Muscle of arm (tissue), 12 donors: ENCODE measurements around the gene HCN4. TPM values are rescaled to one million over a fixed set of nuclear protein-coding genes. Genes with fewer than 3 reads are reported as not detected.

Source experiments
- DNase-seq: peaks from one replicate; pipeline ENCODE4 v3.0.0-alpha.2; 2013
- polyA plus RNA-seq, 12 donors: library from polyadenylated mRNA; unstranded; fragments of 120-200 nt; gene quantifications; one replicate each; pipeline ENCODE4 v1.2.1, GENCODE V29; 2013; ENCODE audit not compliant: insufficient read length in 12 of 12

The HCN4 gene
- polyA plus RNA-seq, 12 donors = 0.01 to 0.07 (median 0.03) TPM; not detected in 6

DNA sequence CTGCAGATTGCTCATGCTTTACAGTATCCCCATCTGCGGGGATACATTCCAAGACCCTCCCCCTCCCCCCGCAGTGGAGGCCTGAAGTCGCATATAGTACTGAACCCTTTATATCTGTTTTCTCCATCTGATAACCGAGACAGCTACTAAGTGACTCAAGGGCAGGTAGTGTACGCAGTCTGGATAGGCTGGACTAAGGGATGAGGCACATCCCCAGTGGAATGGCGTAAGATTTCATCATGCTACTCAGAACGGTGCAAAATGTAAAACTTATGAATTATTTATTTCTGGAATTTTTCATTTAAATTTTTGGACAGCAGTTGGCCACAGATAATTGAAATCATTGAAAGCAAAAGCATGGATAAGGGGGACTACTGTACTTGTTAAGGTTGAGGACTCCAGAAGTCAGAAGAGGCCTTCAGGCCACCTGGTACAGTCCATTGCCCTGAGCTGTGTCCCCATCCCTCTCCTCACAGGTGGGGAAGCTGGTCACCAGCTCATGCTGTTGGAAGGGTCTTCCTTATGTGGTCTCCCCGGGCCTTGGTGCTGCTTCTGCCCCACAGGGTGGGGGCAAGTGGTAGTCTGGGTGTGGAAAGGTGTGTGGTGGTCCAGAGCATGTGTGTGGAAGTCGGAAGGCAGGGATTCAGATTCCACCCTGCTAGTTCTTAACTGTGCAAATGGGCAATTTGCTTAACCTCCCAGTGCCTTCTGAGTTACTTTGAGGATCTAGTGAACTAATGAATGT, 72.0 kb downstream of the HCN4 start:
- DNase-seq = no peak

DNA sequence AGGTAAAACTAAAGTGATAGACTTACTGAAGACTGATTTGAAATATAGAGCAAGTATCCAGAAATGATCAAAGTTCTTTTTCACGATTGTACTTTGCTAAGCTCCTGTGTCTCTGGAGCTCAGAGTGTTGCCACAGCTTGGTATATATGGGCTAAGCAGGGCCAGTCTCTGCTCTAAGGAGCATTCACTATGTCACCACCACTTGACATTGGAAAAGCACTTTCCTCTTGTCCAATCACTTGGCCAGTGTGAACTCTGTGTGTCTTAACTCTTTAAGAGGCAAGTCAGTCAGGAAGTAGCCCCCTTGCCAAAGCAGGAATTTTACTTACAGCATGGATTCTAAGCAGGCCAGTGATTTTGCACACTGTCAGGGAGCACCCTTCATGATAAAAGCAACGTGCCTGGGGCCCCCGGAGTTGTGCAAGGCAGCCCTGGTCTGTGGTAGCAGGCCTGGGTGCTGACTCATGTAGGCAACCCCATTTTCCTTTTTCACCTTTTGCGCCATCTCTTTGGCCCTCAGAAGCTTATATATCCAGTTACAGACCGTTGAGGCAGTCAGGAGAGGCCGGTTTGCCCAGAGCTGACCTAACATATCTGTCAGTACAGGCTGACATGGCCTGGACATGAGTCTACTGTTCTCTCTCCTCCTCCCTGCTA, 73.0 kb downstream of the HCN4 start:
- no peak for DNase-seq

DNA sequence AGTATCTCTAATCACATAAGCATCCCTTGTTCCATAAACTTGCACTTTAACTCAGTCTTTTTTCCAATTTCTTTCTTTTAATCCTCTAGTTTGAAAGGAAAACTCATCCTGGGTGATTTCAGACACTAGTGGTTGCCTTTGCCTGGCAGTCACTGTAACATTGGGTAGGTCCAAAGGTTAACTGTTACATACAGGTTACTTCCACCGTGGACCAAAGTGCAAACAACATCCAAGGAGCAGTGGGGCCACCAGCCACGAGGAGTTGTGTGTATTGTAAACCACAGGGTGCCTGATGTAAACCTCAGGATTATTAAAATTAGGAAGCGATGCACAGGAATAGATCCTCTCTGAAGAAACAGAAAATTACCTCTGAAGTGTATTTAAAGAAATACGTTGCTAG, 75.0 kb downstream of the HCN4 start:
- DNase-seq = no peak

DNA sequence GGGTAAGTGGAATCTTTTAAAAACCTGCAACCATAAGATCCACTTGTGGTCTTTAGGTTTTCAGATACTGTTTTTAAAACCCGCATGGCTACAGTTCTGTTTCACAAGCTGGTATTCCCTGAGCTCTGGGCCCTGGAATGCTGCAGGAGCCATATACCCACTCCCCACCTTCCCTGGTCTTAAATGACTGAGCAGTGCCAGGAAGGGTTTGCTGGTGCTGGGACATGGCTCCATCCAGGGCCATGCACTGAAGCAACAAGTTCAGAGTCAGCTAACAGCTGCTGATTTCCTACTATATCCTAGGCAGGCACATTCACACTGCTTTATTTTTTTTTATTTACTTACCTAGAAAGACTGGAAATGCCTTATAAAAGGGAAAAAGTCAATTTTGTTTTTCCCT, 77.3 kb downstream of the HCN4 start:
- no peak for DNase-seq

- no peak for DNase-seq
Measured at GRCh38 chr15:73287019-73287418, 81.7 kb downstream of the HCN4 start.

DNA sequence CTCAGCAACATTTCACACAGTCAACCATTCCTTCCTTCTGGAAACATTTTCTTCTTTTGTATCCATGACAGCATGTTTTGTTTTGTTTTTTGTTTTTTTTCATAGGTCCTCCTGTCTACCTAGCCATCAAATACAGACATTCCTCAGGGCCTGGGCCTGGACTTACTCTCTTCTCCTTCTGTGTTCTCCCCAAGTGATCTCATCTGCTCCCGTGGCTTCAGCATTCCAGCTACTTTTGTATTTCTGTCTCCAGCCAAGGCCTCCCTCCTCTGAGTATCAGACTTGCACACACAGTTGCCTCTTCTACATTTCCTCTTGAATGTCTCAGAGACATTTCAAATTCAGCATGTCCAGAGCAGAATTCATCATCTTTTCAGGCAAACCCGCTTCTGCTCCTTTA, 82.4 kb downstream of the HCN4 start:
- peak; percentile 33 for DNase-seq

- DNase-seq = peak; percentile 49
Measured at GRCh38 chr15:73284090-73284716, 84.6 kb downstream of the HCN4 start.

DNA sequence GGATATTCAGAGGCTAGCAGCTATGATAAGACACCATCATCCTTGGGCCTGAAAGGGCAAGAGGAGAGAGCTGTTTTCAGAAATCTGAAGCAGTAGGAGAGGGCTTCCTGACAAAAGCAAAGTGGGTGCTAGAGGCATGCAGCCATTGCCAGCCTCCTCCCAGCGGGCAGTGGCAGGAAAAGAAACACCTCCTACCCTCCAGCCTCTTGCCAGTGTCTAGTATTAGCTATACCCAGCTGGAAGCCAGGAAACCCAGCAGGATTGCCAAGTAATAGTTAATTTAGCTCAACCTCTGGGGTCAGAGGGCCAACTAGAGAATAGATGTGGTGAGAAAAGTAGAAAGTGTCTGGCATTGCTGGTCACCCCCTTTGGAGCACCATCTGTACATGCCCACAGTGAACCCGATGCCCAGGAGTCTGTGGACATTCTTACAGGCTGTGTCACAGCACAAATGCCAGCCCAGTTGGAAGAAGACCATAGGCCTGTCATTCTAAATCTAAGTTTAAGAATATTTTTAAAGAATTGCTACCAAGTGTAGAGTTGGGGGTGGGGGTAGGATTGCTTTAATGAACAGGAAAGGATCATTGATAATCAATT, 85.3 kb downstream of the HCN4 start:
- no peak for DNase-seq

GRCh38 chr15:73282567-73283365, 86.0 kb downstream of the HCN4 start:
- no peak for DNase-seq

DNA sequence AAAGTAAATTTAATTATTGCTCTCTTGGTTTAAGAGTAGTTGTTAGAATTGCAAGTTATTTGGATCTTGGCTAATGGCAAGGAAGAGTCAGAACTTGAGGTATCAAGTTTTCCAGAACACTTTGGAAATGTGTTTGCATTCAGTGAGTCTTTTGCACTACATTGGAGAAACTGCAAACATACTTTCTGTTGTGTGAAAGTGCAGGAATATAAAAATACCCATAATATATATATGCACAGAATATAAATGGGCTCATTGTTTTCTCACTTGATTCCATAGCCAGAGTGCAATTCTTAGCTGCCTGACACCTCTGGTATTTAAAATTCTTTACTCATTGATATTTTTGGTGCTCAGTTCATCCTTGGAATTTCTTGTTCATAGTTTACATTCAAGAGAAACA, 92.9 kb downstream of the HCN4 start:
- no peak for DNase-seq

GRCh38 chr15:73273181-73274002, 95.4 kb downstream of the HCN4 start:
- peak; percentile 57 for DNase-seq

DNA sequence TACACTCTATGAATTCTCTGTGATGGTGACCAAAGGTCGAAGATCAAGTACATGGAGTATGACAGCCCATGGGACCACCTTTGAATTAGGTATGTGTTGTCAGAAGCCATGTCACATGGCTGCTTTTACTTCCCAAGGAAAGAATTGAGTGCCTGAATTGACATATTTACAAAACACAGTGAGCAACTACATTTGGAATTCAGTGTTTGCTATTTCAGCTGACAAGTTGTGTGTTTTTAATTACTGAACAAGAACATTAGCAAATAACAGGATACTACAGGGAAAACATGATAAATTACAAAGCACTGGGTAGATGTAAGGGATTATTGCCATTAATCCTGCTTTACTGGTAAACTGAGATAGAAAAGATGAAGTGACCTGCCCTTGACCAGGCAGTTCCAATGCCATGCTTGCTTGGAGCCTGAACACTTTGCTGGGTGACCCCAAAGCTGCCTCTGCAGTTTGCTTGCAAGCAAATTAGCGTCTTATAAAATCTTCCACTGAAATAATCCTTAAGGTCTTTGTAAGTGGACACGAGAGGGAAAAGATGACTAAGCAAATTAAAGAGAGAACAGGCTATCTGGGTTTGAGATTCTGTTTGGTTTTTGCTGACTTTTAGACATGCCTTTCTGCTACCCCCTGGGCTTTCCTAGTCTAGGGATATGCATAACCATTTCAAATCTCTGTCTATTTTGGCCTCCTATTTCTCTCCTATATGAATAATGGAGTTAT, 98.2 kb downstream of the HCN4 start:
- no peak for DNase-seq

Other genes starting within 250 kb of the HCN4 start
- gene REC114, start 74.2 kb upstream of the HCN4 start, polyA plus RNA-seq = not detected